Measurements from ENCODE around the gene CTSS.
"Not testable (repeated sequence)": the region's sequence is repeated elsewhere in the genome, so short reads cannot be mapped to it uniquely, and the experiment has no call there.

DNA sequence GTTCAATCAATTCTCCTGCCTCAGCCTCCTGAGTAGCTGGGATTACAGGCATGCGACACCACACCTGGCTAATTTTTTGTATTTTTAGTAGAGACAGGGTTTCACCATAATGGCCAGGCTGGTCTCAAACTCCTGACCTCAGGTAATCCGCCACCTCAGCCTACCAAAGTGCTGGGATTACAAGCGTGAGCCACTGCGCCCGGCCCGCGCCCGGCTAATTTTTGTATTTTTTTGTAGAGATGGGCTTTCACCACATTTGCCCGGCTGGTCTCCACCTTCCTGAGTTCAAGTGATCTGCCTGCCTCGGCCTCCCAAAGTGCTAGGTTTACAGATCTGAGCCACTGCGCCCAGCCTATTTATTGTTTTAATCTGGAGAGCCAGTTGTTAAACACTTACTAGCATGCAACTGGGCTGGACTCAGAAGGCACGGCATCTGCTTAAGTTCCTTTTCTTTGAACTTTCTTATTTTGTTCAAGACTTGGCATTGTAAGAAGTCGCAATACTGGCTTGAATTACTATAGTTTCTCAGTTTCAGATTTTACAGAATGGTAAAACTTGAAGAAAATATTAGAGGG lies 10.4 kb upstream of the CTSS start:
- TF ChIP-seq, protein P1, sequence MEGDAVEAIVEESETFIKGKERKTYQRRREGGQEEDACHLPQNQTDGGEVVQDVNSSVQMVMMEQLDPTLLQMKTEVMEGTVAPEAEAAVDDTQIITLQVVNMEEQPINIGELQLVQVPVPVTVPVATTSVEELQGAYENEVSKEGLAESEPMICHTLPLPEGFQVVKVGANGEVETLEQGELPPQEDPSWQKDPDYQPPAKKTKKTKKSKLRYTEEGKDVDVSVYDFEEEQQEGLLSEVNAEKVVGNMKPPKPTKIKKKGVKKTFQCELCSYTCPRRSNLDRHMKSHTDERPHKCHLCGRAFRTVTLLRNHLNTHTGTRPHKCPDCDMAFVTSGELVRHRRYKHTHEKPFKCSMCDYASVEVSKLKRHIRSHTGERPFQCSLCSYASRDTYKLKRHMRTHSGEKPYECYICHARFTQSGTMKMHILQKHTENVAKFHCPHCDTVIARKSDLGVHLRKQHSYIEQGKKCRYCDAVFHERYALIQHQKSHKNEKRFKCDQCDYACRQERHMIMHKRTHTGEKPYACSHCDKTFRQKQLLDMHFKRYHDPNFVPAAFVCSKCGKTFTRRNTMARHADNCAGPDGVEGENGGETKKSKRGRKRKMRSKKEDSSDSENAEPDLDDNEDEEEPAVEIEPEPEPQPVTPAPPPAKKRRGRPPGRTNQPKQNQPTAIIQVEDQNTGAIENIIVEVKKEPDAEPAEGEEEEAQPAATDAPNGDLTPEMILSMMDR (IDR thresholded peaks at IDR 0.05; ENCODE audit: poor library complexity, severe bottlenecking) = not testable (repeated sequence)
- TF ChIP-seq RAD21 (conservative IDR thresholded peaks at IDR 0.05); EZH2 (IDR thresholded peaks at IDR 0.05; ENCODE audit: borderline replicate concordance, insufficient read depth, low read length, poor library complexity, severe bottlenecking); SMC3 (conservative IDR thresholded peaks at IDR 0.05; ENCODE audit: poor library complexity); EP300 (conservative IDR thresholded peaks at IDR 0.05; ENCODE audit: poor library complexity, severe bottlenecking); MXI1 (conservative IDR thresholded peaks at IDR 0.05; ENCODE audit: poor library complexity, severe bottlenecking); POLR2AphosphoS5 (IDR thresholded peaks at IDR 0.05); TAF1 (IDR thresholded peaks at IDR 0.05; ENCODE audit: low read depth): not testable (repeated sequence)
- TF ChIP-seq, protein P2, sequence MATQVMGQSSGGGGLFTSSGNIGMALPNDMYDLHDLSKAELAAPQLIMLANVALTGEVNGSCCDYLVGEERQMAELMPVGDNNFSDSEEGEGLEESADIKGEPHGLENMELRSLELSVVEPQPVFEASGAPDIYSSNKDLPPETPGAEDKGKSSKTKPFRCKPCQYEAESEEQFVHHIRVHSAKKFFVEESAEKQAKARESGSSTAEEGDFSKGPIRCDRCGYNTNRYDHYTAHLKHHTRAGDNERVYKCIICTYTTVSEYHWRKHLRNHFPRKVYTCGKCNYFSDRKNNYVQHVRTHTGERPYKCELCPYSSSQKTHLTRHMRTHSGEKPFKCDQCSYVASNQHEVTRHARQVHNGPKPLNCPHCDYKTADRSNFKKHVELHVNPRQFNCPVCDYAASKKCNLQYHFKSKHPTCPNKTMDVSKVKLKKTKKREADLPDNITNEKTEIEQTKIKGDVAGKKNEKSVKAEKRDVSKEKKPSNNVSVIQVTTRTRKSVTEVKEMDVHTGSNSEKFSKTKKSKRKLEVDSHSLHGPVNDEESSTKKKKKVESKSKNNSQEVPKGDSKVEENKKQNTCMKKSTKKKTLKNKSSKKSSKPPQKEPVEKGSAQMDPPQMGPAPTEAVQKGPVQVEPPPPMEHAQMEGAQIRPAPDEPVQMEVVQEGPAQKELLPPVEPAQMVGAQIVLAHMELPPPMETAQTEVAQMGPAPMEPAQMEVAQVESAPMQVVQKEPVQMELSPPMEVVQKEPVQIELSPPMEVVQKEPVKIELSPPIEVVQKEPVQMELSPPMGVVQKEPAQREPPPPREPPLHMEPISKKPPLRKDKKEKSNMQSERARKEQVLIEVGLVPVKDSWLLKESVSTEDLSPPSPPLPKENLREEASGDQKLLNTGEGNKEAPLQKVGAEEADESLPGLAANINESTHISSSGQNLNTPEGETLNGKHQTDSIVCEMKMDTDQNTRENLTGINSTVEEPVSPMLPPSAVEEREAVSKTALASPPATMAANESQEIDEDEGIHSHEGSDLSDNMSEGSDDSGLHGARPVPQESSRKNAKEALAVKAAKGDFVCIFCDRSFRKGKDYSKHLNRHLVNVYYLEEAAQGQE (IDR thresholded peaks at IDR 0.05; ENCODE audit: borderline replicate concordance) = not testable (repeated sequence)

All from neural cell (in vitro differentiated cells).